Astrocyte (in vitro differentiated cells and primary cell): ENCODE measurements around the gene PPP2R3B. TPM values are rescaled to one million over a fixed set of nuclear protein-coding genes. Genes with fewer than 3 reads are reported as not detected.
"Not testable (repeated sequence)": the region's sequence is repeated elsewhere in the genome, so short reads cannot be mapped to it uniquely, and the experiment has no call there.

Experiments used
- DNase-seq: peaks from one replicate; pipeline ENCODE4 v3.0.0-alpha.2; 2010; ENCODE audit warnings: low read depth
- FAIRE-seq: peaks from 2 replicates; lab custom pipeline; 2011; peaks lifted over from hg19 to GRCh38; lab: Jason Lieb, UNC
- H2AFZ ChIP-seq: 2 replicates; pipeline ENCODE4 v1.6.0; 2012; ENCODE audit warnings: low read depth, low read length, inconsistent platforms
- H3K27ac ChIP-seq: 2 replicates; pipeline ENCODE4 v1.5.1; 2011; ENCODE audit warnings: low read depth, low read length, inconsistent platforms
- H3K27me3 ChIP-seq: 2 replicates; pipeline ENCODE4 v1.6.0; 2011; ENCODE audit warnings: low read length, inconsistent platforms; ENCODE audit not compliant: insufficient read depth
- H3K36me3 ChIP-seq: 2 replicates; pipeline ENCODE4 v1.5.1; 2011; ENCODE audit warnings: low read length, inconsistent platforms; ENCODE audit not compliant: insufficient read depth
- H3K4me1 ChIP-seq: 2 replicates; pipeline ENCODE4 v1.5.1; 2011; ENCODE audit warnings: low read length, inconsistent platforms; ENCODE audit not compliant: insufficient read depth
- H3K4me2 ChIP-seq: 2 replicates; pipeline ENCODE4 v1.6.0; 2012; ENCODE audit warnings: low read length, inconsistent platforms
- H3K4me3 ChIP-seq: 2 replicates; pipeline ENCODE4 v1.5.1; 2011; ENCODE audit warnings: low read depth, mild to moderate bottlenecking, low read length, inconsistent platforms; ENCODE audit not compliant: insufficient read depth
- H3K79me2 ChIP-seq: 2 replicates; pipeline ENCODE4 v1.6.0; 2012; ENCODE audit warnings: mild to moderate bottlenecking, low read length, inconsistent platforms; ENCODE audit not compliant: insufficient read depth
- H3K9ac ChIP-seq: 2 replicates; pipeline ENCODE4 v1.6.0; 2012; ENCODE audit warnings: mild to moderate bottlenecking, low read length, inconsistent platforms
- H3K9me3 ChIP-seq: 2 replicates; pipeline ENCODE4 v1.5.1; 2012; ENCODE audit warnings: low read depth, mild to moderate bottlenecking, low read length, inconsistent platforms; ENCODE audit not compliant: insufficient read depth
- H4K20me1 ChIP-seq: 2 replicates; pipeline ENCODE4 v1.6.0; 2012; ENCODE audit warnings: low read length, inconsistent platforms; ENCODE audit not compliant: insufficient read depth
- H3K27ac Mint-ChIP-seq: one replicate; pipeline ENCODE4 v1.8.0; 2021; ENCODE audit warnings: mild to moderate bottlenecking, mixed read lengths; ENCODE audit not compliant: unreplicated experiment
- H3K27me3 Mint-ChIP-seq: one replicate; pipeline ENCODE4 v1.8.0; 2021; ENCODE audit warnings: low read depth, mixed read lengths; ENCODE audit not compliant: unreplicated experiment
- H3K36me3 Mint-ChIP-seq: one replicate; pipeline ENCODE4 v1.8.0; 2021; ENCODE audit warnings: low read depth, mixed read lengths; ENCODE audit not compliant: unreplicated experiment
- H3K4me1 Mint-ChIP-seq: one replicate; pipeline ENCODE4 v1.8.0; 2021; ENCODE audit warnings: low read depth, mixed read lengths; ENCODE audit not compliant: unreplicated experiment
- H3K4me3 Mint-ChIP-seq: one replicate; pipeline ENCODE4 v1.8.0; 2021; ENCODE audit warnings: mild to moderate bottlenecking, moderate library complexity, mixed read lengths; ENCODE audit not compliant: unreplicated experiment
- H3K9me3 Mint-ChIP-seq: one replicate; pipeline ENCODE4 v1.8.0; 2021; ENCODE audit warnings: mild to moderate bottlenecking, mixed read lengths; ENCODE audit not compliant: unreplicated experiment
- EZH2 ChIP-seq: IDR thresholded peaks from 2 replicates; pipeline ENCODE4 v1.6.1; 2012; ENCODE audit warnings: mild to moderate bottlenecking, low read length, inconsistent platforms; ENCODE audit not compliant: insufficient read depth
- total RNA-seq: library from RNA; stranded (reverse); gene quantifications from 2 replicates; pipeline ENCODE4 v1.2.1, GENCODE V29; 2021
- TF ChIP-seq, protein P1 (sequence below): IDR thresholded peaks from 2 replicates; pipeline ENCODE4 v1.5.1; 2011; ENCODE audit warnings: low read depth, mild to moderate bottlenecking, inconsistent platforms, low read length, moderate library complexity; ENCODE audit not compliant: insufficient read depth

The PPP2R3B gene
- total RNA-seq, 1 donor from 2014 or later, result 44.7 TPM

DNA sequence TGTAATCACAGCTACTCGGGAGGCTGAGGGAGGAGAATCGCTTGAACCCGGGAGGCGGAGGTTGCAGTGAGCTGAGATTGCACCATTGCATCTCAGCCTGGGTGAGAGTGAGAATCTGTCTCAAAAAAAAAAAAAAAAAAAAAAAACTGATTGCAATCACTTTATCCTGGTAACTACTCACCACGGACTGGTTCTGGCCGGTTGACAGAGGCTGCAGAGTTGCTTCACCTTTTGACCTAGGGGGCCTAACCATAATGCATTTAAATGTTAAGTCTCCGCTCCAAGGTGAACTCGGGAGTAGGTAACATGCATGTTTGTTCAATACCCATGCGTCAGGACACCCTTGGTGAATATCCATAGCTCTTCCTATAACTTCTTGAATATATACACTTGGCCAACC is 1.8 kb downstream of the PPP2R3B start:
- H3K4me2 ChIP-seq, result no peak overlapping the region
- H3K4me3 Mint-ChIP-seq, result no peak overlapping the region
- no peak overlapping the region for H3K4me3 ChIP-seq
- H4K20me1 ChIP-seq, result no peaks in the 10 kb centered on the region
- no peak overlapping the region for H3K9ac ChIP-seq
- no peaks in the 10 kb centered on the region for H3K4me1 Mint-ChIP-seq
- no peaks in the 10 kb centered on the region for H3K36me3 ChIP-seq
- no peak overlapping the region for H3K27ac Mint-ChIP-seq
- no peaks in the 10 kb centered on the region for H3K36me3 Mint-ChIP-seq
- H3K9me3 ChIP-seq, result no peaks in the 10 kb centered on the region
- H3K9me3 Mint-ChIP-seq, result no peaks in the 10 kb centered on the region
- FAIRE-seq (no peak), DNase-seq (no peak)
- H3K27ac ChIP-seq, result no peak overlapping the region
- H3K4me1 ChIP-seq, result peaks cover 3% of the 10 kb centered on the region
- H3K27me3 ChIP-seq, result no peaks in the 10 kb centered on the region
- TF ChIP-seq, protein P1, sequence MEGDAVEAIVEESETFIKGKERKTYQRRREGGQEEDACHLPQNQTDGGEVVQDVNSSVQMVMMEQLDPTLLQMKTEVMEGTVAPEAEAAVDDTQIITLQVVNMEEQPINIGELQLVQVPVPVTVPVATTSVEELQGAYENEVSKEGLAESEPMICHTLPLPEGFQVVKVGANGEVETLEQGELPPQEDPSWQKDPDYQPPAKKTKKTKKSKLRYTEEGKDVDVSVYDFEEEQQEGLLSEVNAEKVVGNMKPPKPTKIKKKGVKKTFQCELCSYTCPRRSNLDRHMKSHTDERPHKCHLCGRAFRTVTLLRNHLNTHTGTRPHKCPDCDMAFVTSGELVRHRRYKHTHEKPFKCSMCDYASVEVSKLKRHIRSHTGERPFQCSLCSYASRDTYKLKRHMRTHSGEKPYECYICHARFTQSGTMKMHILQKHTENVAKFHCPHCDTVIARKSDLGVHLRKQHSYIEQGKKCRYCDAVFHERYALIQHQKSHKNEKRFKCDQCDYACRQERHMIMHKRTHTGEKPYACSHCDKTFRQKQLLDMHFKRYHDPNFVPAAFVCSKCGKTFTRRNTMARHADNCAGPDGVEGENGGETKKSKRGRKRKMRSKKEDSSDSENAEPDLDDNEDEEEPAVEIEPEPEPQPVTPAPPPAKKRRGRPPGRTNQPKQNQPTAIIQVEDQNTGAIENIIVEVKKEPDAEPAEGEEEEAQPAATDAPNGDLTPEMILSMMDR, result no peak
- no peak for TF ChIP-seq EZH2
- H2AFZ ChIP-seq, result no peak overlapping the region
- no peaks in the 10 kb centered on the region for H3K27me3 Mint-ChIP-seq
- peaks cover 3% of the 10 kb centered on the region for H3K79me2 ChIP-seq

DNA sequence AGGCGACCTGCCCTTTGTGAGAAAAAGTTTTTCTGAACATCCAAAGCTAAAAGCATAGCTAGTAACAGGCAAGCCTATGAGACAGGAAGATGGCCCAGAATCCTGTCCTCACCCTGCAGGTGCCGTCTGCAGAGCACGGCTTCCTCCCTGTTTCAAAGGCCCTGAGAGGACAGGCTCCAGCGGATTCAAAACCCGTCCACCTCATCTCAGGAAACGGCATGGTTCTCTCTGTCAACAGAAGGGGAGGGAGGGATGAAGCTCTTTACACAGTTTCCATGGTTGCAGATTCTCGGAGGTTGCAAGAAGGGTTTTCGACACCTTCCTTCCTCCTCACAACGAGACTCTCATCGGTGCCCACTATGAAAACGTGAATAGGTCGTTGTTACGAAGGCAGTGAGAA is 8.3 kb downstream of the PPP2R3B start:
- H3K79me2 ChIP-seq, result peaks cover 9% of the 10 kb centered on the region
- no peaks in the 10 kb centered on the region for H3K36me3 Mint-ChIP-seq
- H3K27ac Mint-ChIP-seq, result no peak overlapping the region
- DNase-seq (no peak), FAIRE-seq (no peak)
- no peak overlapping the region for H3K4me3 Mint-ChIP-seq
- H2AFZ ChIP-seq, result no peak overlapping the region
- H3K9me3 Mint-ChIP-seq, result no peaks in the 10 kb centered on the region
- no peak overlapping the region for H3K9ac ChIP-seq
- H3K4me3 ChIP-seq, result no peak overlapping the region
- H3K27me3 Mint-ChIP-seq, result no peaks in the 10 kb centered on the region
- no peak overlapping the region for H3K27ac ChIP-seq
- H3K4me2 ChIP-seq, result no peak overlapping the region
- no peaks in the 10 kb centered on the region for H3K36me3 ChIP-seq
- no peaks in the 10 kb centered on the region for H3K9me3 ChIP-seq
- H4K20me1 ChIP-seq, result peaks cover 25% of the 10 kb centered on the region
- H3K4me1 ChIP-seq, result peaks cover 9% of the 10 kb centered on the region
- H3K27me3 ChIP-seq, result peaks cover 2% of the 10 kb centered on the region
- H3K4me1 Mint-ChIP-seq, result peaks cover 2% of the 10 kb centered on the region
- no peak for TF ChIP-seq EZH2
- TF ChIP-seq, protein P1, result no peak

DNA sequence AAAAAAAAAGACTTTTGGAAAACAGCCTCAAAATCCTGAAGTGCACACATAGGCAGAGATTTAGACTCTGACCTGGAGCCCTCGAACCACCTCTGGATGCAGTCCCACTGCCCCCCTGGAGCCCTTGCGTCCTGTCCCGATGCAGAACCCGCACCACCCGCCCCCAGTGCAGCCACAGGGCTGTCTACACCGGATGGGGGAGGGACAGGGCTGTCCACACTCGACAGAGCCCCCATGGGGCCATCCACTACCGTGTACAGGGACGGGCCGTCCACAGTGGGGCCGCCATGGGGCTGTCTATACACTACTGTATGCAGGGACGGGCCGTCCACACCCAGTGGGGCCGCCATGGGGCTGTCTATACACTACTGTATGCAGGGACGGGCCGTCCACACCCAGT is 10.5 kb downstream of the PPP2R3B start:
- not testable (repeated sequence) for H3K27me3 Mint-ChIP-seq, H3K9me3 Mint-ChIP-seq, H3K36me3 Mint-ChIP-seq, H2AFZ ChIP-seq, H3K27ac ChIP-seq, H3K27ac Mint-ChIP-seq, H3K9me3 ChIP-seq, H3K27me3 ChIP-seq, H3K4me3 ChIP-seq, DNase-seq, H3K79me2 ChIP-seq, H3K9ac ChIP-seq, H3K4me3 Mint-ChIP-seq, FAIRE-seq, H3K36me3 ChIP-seq, H3K4me2 ChIP-seq
- Histone ChIP-seq H3K4me1 (peaks cover 13% of the 10 kb centered on the region), H4K20me1 (peaks cover 34% of the 10 kb centered on the region)
- H3K4me1 Mint-ChIP-seq, result peaks cover 10% of the 10 kb centered on the region
